B cell (primary cell): Measurements from ENCODE around the gene MUC5AC. TPM values are rescaled to one million over a fixed set of nuclear protein-coding genes. Genes with fewer than 3 reads are reported as not detected.

Source experiments
- ATAC-seq: fragments of 200-7000 bp; cut with Tn5 transposase; one replicate; pipeline ENCODE4 v1.10.0; 2021; ENCODE audit warnings: low read depth, mild to moderate bottlenecking, moderate number of reproducible peaks, moderate library complexity
- CTCF ChIA-PET: fragments of 350-600 bp; sonication (Branson Sonifier 250); formaldehyde crosslinking; loops from one replicate; lab custom pipeline; 2021; ENCODE audit warnings: antibody characterized with exemption, inconsistent platforms; lab: Charles Lee
- POLR2A ChIA-PET: fragments of 350-600 bp; sonication (Branson Sonifier 250); formaldehyde crosslinking; loops from one replicate; lab custom pipeline; 2021; ENCODE audit warnings: antibody characterized with exemption; lab: Charles Lee
- DNase-seq: peaks from one replicate; pipeline ENCODE4 v3.0.0; 2013
- H2AFZ ChIP-seq: 2 replicates; pipeline ENCODE4 v1.6.1; 2012; ENCODE audit warnings: mild to moderate bottlenecking, low read depth, low read length; ENCODE audit not compliant: insufficient read depth, poor library complexity, severe bottlenecking
- H3K27ac ChIP-seq, 2 donors: 1 replicate in 1 of 2; 2 replicates in 1 of 2; pipeline ENCODE4 v1.5.1; 2012 to 2013; ENCODE audit warnings: low read length in 2 of 2, mild to moderate bottlenecking in 2 of 2, moderate library complexity in 1 of 2
- H3K27me3 ChIP-seq, 4 experiments: fragments of 200-600 bp in 1 of 4; sonication (generic) in 1 of 4; replicated peaks in 1 of 4; 1 replicate in 2 of 4; 2 replicates in 2 of 4; pipeline versions ENCODE4 v1.6.1 to v1.7.0; 2013 to 2016; ENCODE audit warnings: low read length in 3 of 4, mild to moderate bottlenecking in 2 of 4, mixed read lengths in 1 of 4, moderate library complexity in 1 of 4; ENCODE audit not compliant: insufficient read depth in 4 of 4, control insufficient read depth in 3 of 4; ENCODE audit errors: control extremely low read depth in 1 of 4
- H3K36me3 ChIP-seq, 2 experiments: replicated peaks in 1 of 2; 1 replicate in 1 of 2; 2 replicates in 1 of 2; pipeline versions ENCODE4 v1.6.1 to v1.7.1; 2013; ENCODE audit warnings: low read length in 1 of 2; ENCODE audit not compliant: insufficient read depth in 2 of 2, control insufficient read depth in 1 of 2; ENCODE audit errors: control extremely low read depth in 1 of 2, extremely low read depth in 1 of 2
- H3K4me1 ChIP-seq, 2 donors: fragments of 200-600 bp in 1 of 2; sonication (generic) in 1 of 2; 1 replicate in 1 of 2; 2 replicates in 1 of 2; pipeline versions ENCODE4 v1.5.1 to v1.6.1; 2013 to 2017; ENCODE audit warnings: low read length in 2 of 2; ENCODE audit not compliant: control insufficient read depth in 2 of 2, insufficient read depth in 2 of 2
- H3K4me2 ChIP-seq: replicated peaks from 2 replicates; pipeline ENCODE3; 2012; ENCODE audit warnings: mild to moderate bottlenecking, low read depth, low read length; ENCODE audit not compliant: poor library complexity, severe bottlenecking
- H3K4me3 ChIP-seq, 5 experiments: fragments of 200-600 bp in 1 of 5; sonication (generic) in 1 of 5; 1 replicate in 3 of 5; 2 replicates in 2 of 5; pipeline versions ENCODE4 v1.5.1 to v1.7.0; 2011 to 2016; ENCODE audit warnings: low read length in 4 of 5, mild to moderate bottlenecking in 4 of 5, low read depth in 2 of 5, control low read depth in 1 of 5, moderate library complexity in 1 of 5; ENCODE audit not compliant: insufficient read depth in 1 of 5; ENCODE audit errors: control extremely low read depth in 1 of 5, extremely low read depth in 1 of 5
- H3K79me2 ChIP-seq: fragments of 200-600 bp; sonication (generic); one replicate; pipeline ENCODE4 v1.6.0; 2016; ENCODE audit warnings: low read length; ENCODE audit not compliant: control insufficient read depth, insufficient read depth
- H3K9ac ChIP-seq: fragments of 200-600 bp; sonication (generic); 2 replicates; pipeline ENCODE4 v1.6.1; 2017; ENCODE audit warnings: mild to moderate bottlenecking, low read length, moderate library complexity
- H3K9me3 ChIP-seq, 3 donors: one replicate each; pipeline versions ENCODE4 v1.6.1 to v1.7.1; 2013; ENCODE audit warnings: low read length in 2 of 3; ENCODE audit not compliant: control insufficient read depth in 2 of 3, insufficient read depth in 1 of 3; ENCODE audit errors: control extremely low read depth in 1 of 3
- H4K20me1 ChIP-seq: 2 replicates; pipeline ENCODE4 v1.6.0; 2012; ENCODE audit warnings: mild to moderate bottlenecking, low read length; ENCODE audit not compliant: insufficient read depth, control insufficient read depth, poor library complexity, severe bottlenecking
- H3K27ac Mint-ChIP-seq: one replicate; pipeline ENCODE4 v1.8.0; 2021; ENCODE audit warnings: mixed read lengths
- H3K27me3 Mint-ChIP-seq: one replicate; pipeline ENCODE4 v1.8.0; 2021; ENCODE audit warnings: mixed read lengths
- H3K4me1 Mint-ChIP-seq: one replicate; pipeline ENCODE4 v1.8.0; 2021; ENCODE audit warnings: mixed read lengths
- H3K4me3 Mint-ChIP-seq: one replicate; pipeline ENCODE4 v1.8.0; 2021; ENCODE audit warnings: mixed read lengths
- H3K9me3 Mint-ChIP-seq: one replicate; pipeline ENCODE4 v1.8.0; 2022; ENCODE audit warnings: mixed read lengths; ENCODE audit not compliant: insufficient read depth
- CTCF ChIP-seq: fragments of 200-600 bp; IDR thresholded peaks from one replicate; pipeline ENCODE4 v1.8.0; 2022; ENCODE audit warnings: antibody characterized with exemption, mild to moderate bottlenecking
- EZH2 ChIP-seq: IDR thresholded peaks from 2 replicates; pipeline ENCODE4 v1.6.1; 2012; ENCODE audit warnings: borderline replicate concordance, low read depth, mild to moderate bottlenecking, moderate library complexity, low read length; ENCODE audit not compliant: insufficient read depth, poor library complexity, severe bottlenecking
- WGBS: methylation state at CpG from one replicate; pipeline ENCODE4 v1.1.5; 2013; ENCODE audit warnings: missing lambda C conversion rate; ENCODE audit not compliant: insufficient coverage; 5-methylcytosine and 5-hydroxymethylcytosine counted together
- intact Hi-C: fragments of 100-400 bp; cut with micrococcal nuclease; formaldehyde crosslinking; loops from one replicate; pipeline ENCODE4 v1.10.0; 2022
- polyA plus RNA-seq: library from polyadenylated mRNA; depleted of rRNA; stranded (reverse); fragments of >200 nt; gene quantifications from 2 replicates; pipeline ENCODE4 v1.2.3, GENCODE V29; 2012
- total RNA-seq, 2 donors: library from RNA; stranded (reverse); fragments of 120-200 nt in 1 of 2; gene quantifications; 1 replicate in 1 of 2; 2 replicates in 1 of 2; pipeline versions ENCODE4 v1.2.3 to v1.2.4, GENCODE V29; 2013 to 2022

The MUC5AC gene
- total and polyA plus RNA-seq, 2 donors (not counting 1 experiment from before 2014, with no cell fraction given), result not detected

GRCh38 chr11:1109101-1109917, 48.4 kb upstream of the MUC5AC start:
- intact Hi-C loops, result no loop called here
- no peak for TF ChIP-seq EZH2
- no peak for TF ChIP-seq CTCF
- Mint-ChIP-seq H3K27me3 (no peaks in the 10 kb centered on the region), H3K4me1 (no peaks in the 10 kb centered on the region), H3K27ac (no peak overlapping the region), H3K4me3 (no peak overlapping the region), H3K9me3 (no peaks in the 10 kb centered on the region)
- H4K20me1 ChIP-seq, result no peaks in the 10 kb centered on the region
- 84% methylated on average over 28 of the region's 28 CpGs for WGBS
- ChIA-PET POLR2A (no interaction called here), CTCF (no interaction called here)
- H3K27me3 ChIP-seq, result peaks cover 0 to 5% (median 0%) of the 10 kb centered on the region in 4 experiments
- H3K4me1 ChIP-seq, result no peaks in the 10 kb centered on the region
- no peaks in the 10 kb centered on the region for H3K36me3 ChIP-seq
- ATAC-seq, result no peak
- H3K27ac ChIP-seq, result no peak overlapping the region
- no peak overlapping the region for H3K4me3 ChIP-seq
- DNase-seq, result no peak
- H3K79me2 ChIP-seq, result no peaks in the 10 kb centered on the region
- no peak overlapping the region for H3K9ac ChIP-seq
- peaks cover 0 to 11% (median 0%) of the 10 kb centered on the region in 3 donors for H3K9me3 ChIP-seq
- no peak overlapping the region for H3K4me2 ChIP-seq
- H2AFZ ChIP-seq, result no peak overlapping the region
